GM21825 (cell line): ENCODE measurements around the gene ZFAND5.

Experiments
- ATAC-seq: cut with Tn5 transposase; IDR thresholded peaks from one replicate; pipeline ENCODE4 v1.9.1; 2021; ENCODE audit warnings: mild to moderate bottlenecking, moderate library complexity; ENCODE audit not compliant: unreplicated experiment

The ZFAND5 gene, protein sequence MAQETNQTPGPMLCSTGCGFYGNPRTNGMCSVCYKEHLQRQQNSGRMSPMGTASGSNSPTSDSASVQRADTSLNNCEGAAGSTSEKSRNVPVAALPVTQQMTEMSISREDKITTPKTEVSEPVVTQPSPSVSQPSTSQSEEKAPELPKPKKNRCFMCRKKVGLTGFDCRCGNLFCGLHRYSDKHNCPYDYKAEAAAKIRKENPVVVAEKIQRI

DNA sequence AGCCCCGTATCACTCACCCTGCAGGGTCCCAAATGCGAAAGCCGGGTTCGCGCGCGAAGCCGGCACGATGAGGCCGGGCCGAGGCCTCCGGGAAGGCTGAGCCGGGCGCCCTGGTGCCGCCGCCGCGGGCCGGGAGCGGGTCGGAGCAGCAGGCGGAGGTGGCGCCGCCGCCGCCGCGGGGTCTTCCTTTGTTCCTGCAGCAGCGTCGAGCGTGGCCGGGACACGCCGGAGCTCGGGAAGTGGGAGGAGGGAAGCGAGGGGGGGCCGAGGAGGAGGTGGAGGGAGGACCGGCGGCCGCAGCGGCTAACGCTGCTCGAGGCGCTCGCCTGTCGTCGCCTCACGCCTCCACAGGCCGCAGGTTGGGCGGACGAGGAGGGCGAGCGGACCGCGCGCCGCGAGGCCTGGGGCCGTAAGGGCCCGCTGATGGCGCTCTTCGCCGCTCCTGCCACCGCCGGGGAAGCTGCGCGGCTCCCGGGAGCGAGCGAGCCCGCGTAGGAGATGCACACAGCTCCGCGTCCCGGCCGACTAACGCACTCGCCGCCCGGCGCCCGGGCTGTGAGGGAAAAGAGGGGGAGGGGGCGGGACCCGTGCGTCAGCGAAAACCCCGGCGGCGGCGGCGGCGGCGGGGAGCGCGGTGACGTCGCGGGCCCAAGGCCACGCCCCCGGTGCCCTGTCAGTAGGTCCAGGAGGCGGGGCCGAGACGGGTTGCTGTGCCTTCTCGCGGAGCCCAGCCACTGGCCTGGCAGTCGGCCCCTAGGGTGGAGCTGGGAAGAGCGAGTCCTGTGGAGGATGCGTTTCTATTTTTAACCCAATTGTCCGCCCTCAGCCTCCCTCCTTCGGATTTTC lies at the start of gene ZFAND5:
Gene ZFAND5, minus strand, starts transcription at position 530 of the 846 bp plus-strand sequence. CDS start 4,430 bp downstream, outside the sequence.
- ATAC-seq = peak; percentile 75

GRCh38 chr9:72412483-72413040 lies 47.6 kb upstream of the ZFAND5 start:
- ATAC-seq = no peak

DNA sequence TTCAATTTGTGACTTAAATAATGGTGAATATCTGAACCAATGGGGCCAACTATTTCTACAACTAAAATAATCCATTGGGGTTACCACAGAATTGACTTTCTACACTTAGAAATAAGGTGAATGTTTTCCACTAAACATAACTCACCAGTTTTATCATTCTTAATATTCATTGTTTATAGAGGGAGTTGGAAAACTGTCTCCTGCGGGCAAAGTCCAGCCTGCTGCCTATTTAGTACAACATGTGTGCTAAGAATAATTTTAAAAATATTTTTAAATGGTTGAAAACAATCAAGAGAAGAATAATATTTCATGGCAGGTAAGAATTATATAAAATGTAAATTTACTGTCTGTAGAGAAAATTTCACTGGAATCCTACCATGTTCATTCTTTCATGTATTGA lies 45.2 kb upstream of the ZFAND5 start:
- ATAC-seq = no peak

GRCh38 chr9:72407114-72407513 lies 42.1 kb upstream of the ZFAND5 start:
- no peak for ATAC-seq

- ATAC-seq = no peak
Measured at GRCh38 chr9:72402744-72403143, 37.7 kb upstream of the ZFAND5 start.

- ATAC-seq = no peak
Measured at GRCh38 chr9:72401396-72401795, 36.4 kb upstream of the ZFAND5 start.

DNA sequence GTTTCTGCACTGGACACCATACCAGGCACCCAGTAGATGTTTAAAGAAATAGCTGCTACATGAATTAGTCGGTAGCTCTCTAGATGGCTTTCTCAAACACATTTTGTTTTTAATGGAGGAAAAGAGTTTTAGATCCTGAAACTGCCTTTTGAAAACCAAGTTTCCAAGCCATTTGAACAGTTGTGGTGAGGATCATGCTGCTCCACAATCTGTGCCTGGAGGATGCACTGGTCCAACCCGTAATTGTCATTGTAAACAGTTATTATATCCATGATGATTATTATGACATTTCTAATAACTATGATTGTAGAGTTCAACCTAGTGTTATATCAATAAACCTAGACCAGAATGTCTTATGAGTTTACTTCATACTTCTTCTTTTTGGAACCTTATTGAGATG lies 35.9 kb upstream of the ZFAND5 start:
- no peak for ATAC-seq

DNA sequence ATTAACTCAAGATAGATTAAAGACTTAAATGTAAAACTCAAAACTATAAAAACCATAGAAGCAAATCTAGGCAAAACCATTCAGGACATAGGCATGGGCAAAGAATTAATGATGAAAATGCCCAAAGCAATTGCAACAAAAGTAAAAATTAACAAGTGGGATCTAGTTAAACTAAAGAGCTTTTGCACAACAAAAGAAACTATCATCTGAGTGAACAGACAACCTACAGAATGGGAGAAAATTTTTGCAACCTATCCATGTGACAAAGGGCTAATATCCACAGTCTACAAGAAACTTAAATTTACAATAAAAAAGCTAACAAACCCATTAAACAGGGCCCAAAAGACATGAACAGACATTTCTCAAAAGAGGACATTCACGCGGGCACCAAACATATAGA lies 34.4 kb upstream of the ZFAND5 start:
- no peak for ATAC-seq

DNA sequence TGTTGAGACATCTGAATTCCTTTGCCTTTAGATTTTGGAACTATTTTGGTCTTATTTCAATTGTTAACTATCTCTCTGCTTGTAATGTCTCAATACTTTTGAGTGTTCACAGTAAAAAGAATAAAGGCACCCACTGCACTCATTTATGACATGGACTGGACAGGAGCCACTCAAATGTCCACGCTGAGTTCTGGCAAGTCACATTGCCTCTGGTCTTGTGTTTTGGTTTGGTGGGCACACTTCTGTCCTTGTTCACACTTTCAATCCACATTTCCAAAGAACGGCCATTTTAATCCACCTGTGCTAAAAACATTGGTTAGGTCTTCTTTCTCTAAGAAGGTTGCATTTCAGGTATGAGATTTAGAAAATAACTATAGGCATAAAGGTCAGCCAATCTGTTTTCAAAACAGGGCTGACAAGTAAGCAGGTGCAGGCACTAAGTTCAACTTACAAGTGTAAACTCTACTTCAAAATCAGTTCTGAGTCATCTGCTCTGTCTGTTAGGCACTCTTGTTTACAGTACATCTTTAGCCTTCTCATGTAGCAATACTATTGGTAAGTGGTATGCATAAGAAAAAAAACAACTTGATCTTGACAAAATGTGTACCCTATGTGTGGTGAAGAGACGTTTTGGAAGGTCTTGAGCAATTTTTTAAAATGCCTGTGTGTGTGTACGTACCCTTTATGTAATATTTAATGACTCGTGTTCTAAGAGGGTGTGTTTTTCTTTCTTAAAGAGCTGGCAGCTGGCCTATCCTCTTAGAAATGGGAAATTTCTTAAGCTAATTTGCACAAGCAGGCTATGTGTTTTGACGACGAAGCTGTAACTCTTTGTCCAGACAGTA lies 31.5 kb upstream of the ZFAND5 start:
- no peak for ATAC-seq

- no peak for ATAC-seq
Measured at GRCh38 chr9:72394066-72394465, 29.1 kb upstream of the ZFAND5 start.

- no peak for ATAC-seq
Measured at GRCh38 chr9:72390907-72391306, 25.9 kb upstream of the ZFAND5 start.

GRCh38 chr9:72386186-72386585 lies 21.2 kb upstream of the ZFAND5 start:
- ATAC-seq = no peak

DNA sequence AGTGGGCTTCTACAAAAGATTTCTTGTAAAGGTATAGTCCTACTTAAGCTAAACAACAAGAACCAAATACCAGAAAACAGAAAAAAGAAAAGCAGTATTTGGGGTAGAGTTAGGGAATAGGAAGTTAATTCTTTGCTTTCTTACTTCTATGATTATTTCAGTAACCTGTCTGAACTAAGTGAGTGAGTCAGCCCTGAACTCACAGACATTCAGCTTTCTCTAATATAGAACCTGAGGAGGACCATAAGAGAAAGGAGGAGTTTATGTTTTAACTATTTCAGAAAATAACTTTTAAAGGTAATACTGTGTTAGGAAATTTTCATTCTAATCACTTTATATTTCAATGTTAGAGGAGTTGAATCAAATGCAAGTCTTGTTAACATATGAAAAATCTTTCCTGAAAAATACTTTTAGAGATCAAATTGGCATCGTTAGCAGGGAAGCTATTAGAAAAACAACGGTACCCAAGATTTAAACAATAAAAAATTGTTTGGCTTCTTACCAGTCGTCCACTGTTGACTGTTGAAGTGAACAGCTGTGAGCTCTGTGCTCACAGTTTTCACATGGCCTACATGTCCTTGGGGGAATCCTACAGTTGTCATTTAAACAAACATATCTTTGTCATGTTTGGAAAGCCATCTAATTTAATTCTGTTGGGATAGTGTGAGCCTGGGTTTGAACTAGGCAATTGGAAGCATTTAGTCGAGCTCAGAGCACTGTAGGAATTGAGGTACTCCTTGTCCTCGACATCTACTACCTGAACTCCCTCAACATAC lies 19.9 kb upstream of the ZFAND5 start:
- ATAC-seq = no peak

DNA sequence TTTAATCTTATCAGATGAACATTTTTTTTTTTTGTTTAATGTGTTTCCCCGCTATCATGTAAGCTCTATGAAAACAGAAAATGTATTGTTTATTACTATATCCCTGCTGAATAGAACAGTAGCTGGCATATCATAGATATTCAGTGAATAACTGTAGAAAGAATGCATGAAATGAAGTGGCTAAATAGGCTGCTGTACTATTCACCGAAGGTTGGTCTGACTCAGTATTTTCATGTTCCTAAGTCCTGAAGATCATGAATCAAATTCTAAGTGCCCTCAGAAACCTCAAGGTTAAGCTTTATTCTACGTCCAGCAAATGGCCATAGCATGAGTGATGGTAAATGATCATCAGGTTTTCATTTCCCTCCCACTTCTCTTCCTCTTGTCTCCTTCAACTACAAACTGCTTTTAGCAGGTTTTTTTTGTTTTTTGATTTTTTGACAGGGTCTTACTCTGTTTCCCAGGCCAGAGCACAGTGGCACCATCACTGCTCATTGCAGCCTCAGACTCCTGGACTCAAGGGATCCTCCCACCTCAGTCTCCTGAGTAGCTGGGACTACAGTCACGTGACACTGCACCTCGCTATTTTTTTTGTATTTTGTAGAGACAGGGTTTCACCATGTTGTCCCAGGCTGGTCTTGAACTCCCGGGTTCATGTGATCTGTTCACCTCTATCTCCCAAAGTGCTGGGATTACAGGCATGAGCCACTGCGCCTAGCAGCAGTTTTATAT lies 19.1 kb upstream of the ZFAND5 start:
- ATAC-seq = no peak

DNA sequence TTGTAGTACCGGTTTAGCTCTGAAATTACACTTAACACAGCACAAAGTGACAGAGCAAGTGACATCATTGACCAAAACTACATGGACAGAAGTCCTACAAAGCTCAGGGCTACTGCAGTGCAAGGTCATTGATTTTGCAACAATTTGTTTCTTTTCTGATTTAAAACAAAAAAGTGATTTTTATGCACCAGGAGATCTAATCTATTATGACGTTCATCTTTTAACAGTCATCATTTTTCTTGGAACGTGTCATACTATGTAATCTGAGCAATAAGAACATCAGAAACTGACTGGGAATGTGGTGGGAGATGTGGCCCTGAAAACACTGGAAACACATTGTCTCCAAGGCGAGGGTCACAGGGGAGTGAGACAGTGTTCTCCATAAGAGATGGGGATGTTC lies 17.4 kb upstream of the ZFAND5 start:
- no peak for ATAC-seq

DNA sequence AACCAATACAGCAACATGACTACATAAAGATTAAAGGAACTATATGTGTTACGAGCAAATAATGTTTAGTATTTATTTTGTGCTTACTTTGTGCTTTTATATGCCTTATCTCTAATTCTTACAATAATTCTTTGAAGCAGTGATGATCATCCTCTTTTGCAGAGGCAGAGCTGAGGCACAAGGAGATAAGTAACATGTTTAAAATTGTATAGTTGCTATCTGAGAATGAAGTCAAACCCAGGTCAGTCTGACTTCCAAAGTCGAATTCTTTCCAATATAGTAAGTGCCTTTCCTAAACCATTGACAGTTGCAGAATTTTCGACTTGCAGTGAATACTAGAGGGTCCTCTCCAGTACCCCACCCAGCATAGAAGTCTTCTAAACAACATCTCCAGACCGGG lies 12.0 kb upstream of the ZFAND5 start:
- no peak for ATAC-seq

GRCh38 chr9:72371151-72371550 lies 6.1 kb upstream of the ZFAND5 start:
- ATAC-seq = no peak

- ATAC-seq = peak; percentile 35
Measured at GRCh38 chr9:72365525-72366256, 683 bp upstream of the ZFAND5 start.
